Measurements from ENCODE around the gene RIC3. TPM values are rescaled to one million over a fixed set of nuclear protein-coding genes. Genes with fewer than 3 reads are reported as not detected.

Gene RIC3
- total RNA-seq, 1 experiment from 2014 or later = 23.7 TPM

DNA sequence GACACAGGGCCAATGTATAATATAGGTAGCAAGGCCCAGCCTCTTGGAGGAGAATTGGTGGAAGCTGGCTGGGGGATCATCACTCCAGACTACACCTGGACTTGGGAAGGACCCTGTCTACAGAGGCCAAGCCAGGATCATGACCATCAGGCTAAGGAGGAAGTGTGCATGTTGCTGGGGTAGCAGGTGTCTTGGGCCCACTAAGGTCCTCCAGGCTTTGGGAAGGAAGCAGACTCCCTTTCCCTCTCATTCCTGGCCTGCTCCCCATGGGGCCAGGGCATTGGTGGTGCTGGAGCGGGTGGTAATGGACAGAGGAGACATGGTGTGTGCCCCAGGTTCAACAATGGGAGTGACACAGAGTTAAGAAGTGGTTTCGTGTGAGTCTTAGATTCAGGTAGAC lies 103.8 kb downstream of the RIC3 start:
- WGBS (ENCODE audit: extremely low coverage, insufficient read length, low lambda C conversion rate) = no CpG with 5 or more reads among the region's 2 CpGs
- TF ChIP-seq, protein P1, sequence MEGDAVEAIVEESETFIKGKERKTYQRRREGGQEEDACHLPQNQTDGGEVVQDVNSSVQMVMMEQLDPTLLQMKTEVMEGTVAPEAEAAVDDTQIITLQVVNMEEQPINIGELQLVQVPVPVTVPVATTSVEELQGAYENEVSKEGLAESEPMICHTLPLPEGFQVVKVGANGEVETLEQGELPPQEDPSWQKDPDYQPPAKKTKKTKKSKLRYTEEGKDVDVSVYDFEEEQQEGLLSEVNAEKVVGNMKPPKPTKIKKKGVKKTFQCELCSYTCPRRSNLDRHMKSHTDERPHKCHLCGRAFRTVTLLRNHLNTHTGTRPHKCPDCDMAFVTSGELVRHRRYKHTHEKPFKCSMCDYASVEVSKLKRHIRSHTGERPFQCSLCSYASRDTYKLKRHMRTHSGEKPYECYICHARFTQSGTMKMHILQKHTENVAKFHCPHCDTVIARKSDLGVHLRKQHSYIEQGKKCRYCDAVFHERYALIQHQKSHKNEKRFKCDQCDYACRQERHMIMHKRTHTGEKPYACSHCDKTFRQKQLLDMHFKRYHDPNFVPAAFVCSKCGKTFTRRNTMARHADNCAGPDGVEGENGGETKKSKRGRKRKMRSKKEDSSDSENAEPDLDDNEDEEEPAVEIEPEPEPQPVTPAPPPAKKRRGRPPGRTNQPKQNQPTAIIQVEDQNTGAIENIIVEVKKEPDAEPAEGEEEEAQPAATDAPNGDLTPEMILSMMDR (conservative IDR thresholded peaks at IDR 0.05) = no peak

More for the DNA sequence above, 103.8 kb downstream of the RIC3 start:
- Histone ChIP-seq H3K4me2 (ENCODE audit: insufficient read depth, insufficient read length, low read length) (no peak overlapping the region), H2BK12ac (ENCODE audit: insufficient read length, low read depth, low read length) (no peak overlapping the region), H2AK5ac (ENCODE audit: insufficient read length, low read length) (no peak overlapping the region), H4K5ac (ENCODE audit: insufficient read length, low read depth, low read length) (no peak overlapping the region), H3K23ac (ENCODE audit: insufficient read length, low read depth, low read length) (no peak overlapping the region), H2BK15ac (ENCODE audit: low read depth, low read length) (no peak overlapping the region), H3K18ac (ENCODE audit: insufficient read length, low read depth, low read length) (no peak overlapping the region), H4K8ac (replicated peaks; ENCODE audit: insufficient read length, low read depth, low read length) (no peak overlapping the region), H3K23me2 (ENCODE audit: insufficient read length, low read depth, low read length, poor library complexity, severe bottlenecking) (no peaks in the 10 kb centered on the region), H3K14ac (ENCODE audit: insufficient read depth, low read length) (no peak overlapping the region), H3K79me1 (ENCODE audit: insufficient read depth, low read depth, low read length, poor library complexity, severe bottlenecking) (no peaks in the 10 kb centered on the region), H3K27ac (ENCODE audit: insufficient read length, low read depth, low read length) (no peak overlapping the region), H2BK5ac (ENCODE audit: insufficient read length, low read length) (no peak overlapping the region), H3K9me3 (ENCODE audit: control insufficient read depth, low read depth, low read length) (no peaks in the 10 kb centered on the region), H3K27me3 (ENCODE audit: insufficient read depth, low read length) (no peaks in the 10 kb centered on the region), H3K4me1 (ENCODE audit: insufficient read depth, low read length) (peaks cover 2% of the 10 kb centered on the region; the same call in 1 of the 2 replicates), H3T11ph (ENCODE audit: low read length) (no peak overlapping the region), H4K91ac (ENCODE audit: insufficient read length, low read depth, low read length) (no peak overlapping the region), H3K4ac (ENCODE audit: low read depth, low read length) (no peak overlapping the region), H2BK120ac (ENCODE audit: low read depth, low read length, poor library complexity, severe bottlenecking) (no peak overlapping the region), H2BK20ac (ENCODE audit: low read depth, low read length, poor library complexity, severe bottlenecking) (no peak overlapping the region), H4K20me1 (ENCODE audit: control insufficient read depth, insufficient read depth, insufficient read length) (no peaks in the 10 kb centered on the region), H2AFZ (ENCODE audit: low read length) (no peak overlapping the region), H3K56ac (ENCODE audit: insufficient read length, low read depth, low read length) (no peak overlapping the region), H3K9ac (ENCODE audit: extremely low read depth, insufficient read length, low read length) (no peak overlapping the region), H3K79me2 (ENCODE audit: insufficient read depth, low read length) (no peaks in the 10 kb centered on the region)
- Mint-ChIP-seq H3K9me3 (no peaks in the 10 kb centered on the region), H3K4me3 (no peak overlapping the region), H3K27me3 (ENCODE audit: low read depth) (peaks cover 15% of the 10 kb centered on the region), H3K36me3 (ENCODE audit: insufficient read depth in 1 of 3, low read depth in 3 of 3) (no peaks in the 10 kb centered on the region), H3K27ac (no peak overlapping the region), H3K4me1 (peaks cover 15 to 23% of the 10 kb centered on the region in 2 experiments)
- no peak for DNase-seq

Data from H9 (cell line).